HepG2 (cell line): ENCODE measurements around the gene ABHD12. TPM values are rescaled to one million over a fixed set of nuclear protein-coding genes. Genes with fewer than 3 reads are reported as not detected.

Experiments used
- ATAC-seq: fragments of 200-7000 bp; cut with Tn5 transposase; 3 replicates; pipeline ENCODE4 v1.9.1; 2020; ENCODE audit warnings: mild to moderate bottlenecking, moderate library complexity
- BruUV-seq: library from RNA; stranded (reverse); fragments of 400-500 nt; replicated peaks from 2 replicates; lab custom pipeline; 2021; lab: Mats Ljungman, UMichigan
- CTCF ChIA-PET: fragments of 300-600 bp; formaldehyde crosslinking; extraction: SDS; loops from one replicate; lab custom pipeline; 2021; ENCODE audit warnings: low total read pairs, inconsistent platforms, low intra/inter-chr PET ratio; lab: Yijun Ruan, JAX
- POLR2A ChIA-PET: fragments of 350-600 bp; sonication (Branson Sonifier 250); formaldehyde crosslinking; loops from one replicate; lab custom pipeline; 2020; ENCODE audit warnings: antibody characterized with exemption, inconsistent platforms; lab: Yijun Ruan, JAX
- DNase-seq: peaks from one replicate; pipeline ENCODE4 v3.0.0-alpha.2; 2015; ENCODE audit warnings: low spot score
- FAIRE-seq: peaks from 3 replicates; lab custom pipeline; 2011; peaks lifted over from hg19 to GRCh38; lab: Jason Lieb, UNC
- H2AFZ ChIP-seq: one replicate; pipeline ENCODE4 v1.6.1; 2011; ENCODE audit warnings: low read length, inconsistent platforms
- H3K27ac ChIP-seq: fragments of 300-600 bp; 3 replicates; pipeline ENCODE4 v1.8.0; 2011; ENCODE audit warnings: mixed run types, mild to moderate bottlenecking, mixed read lengths, low read length, inconsistent platforms; ENCODE audit not compliant: insufficient read depth; ENCODE audit errors: extremely low read length
- H3K27me3 ChIP-seq, 2 experiments: fragments of 200-600 bp in 1 of 2; 2 replicates in 1 of 2; 3 replicates in 1 of 2; pipeline versions ENCODE4 v1.6.0 to v1.8.0; 2011; ENCODE audit warnings: low read length in 2 of 2, mild to moderate bottlenecking in 2 of 2, moderate library complexity in 2 of 2, inconsistent platforms in 1 of 2; ENCODE audit not compliant: insufficient read depth in 2 of 2, control insufficient read depth in 1 of 2
- H3K36me3 ChIP-seq, 2 experiments: fragments of 200-600 bp in 1 of 2; replicated peaks in 1 of 2; 2 replicates in 1 of 2; 3 replicates in 1 of 2; pipeline versions ENCODE4 v1.5.1 to v1.8.0; 2011; ENCODE audit warnings: low read length in 2 of 2, inconsistent platforms in 1 of 2; ENCODE audit not compliant: insufficient read depth in 2 of 2, control insufficient read depth in 1 of 2
- H3K4me1 ChIP-seq: 2 replicates; pipeline ENCODE4 v1.5.1; 2012; ENCODE audit warnings: low read length, inconsistent platforms; ENCODE audit not compliant: insufficient read depth
- H3K4me2 ChIP-seq: 2 replicates; pipeline ENCODE4 v1.6.0; 2011; ENCODE audit warnings: low read depth, low read length, inconsistent platforms
- H3K4me3 ChIP-seq, 3 experiments: fragments of 200-600 bp in 1 of 3; sonication (generic), shearing (Covaris generic) in 1 of 3; replicated peaks in 1 of 3; 2 replicates each; pipeline ENCODE4 v1.5.1; 2011 to 2016; ENCODE audit warnings: low read length in 3 of 3, inconsistent platforms in 2 of 3, low read depth in 2 of 3, mild to moderate bottlenecking in 2 of 3, control low read depth in 1 of 3, mixed read lengths in 1 of 3; ENCODE audit not compliant: insufficient read depth in 1 of 3
- H3K79me2 ChIP-seq: one replicate; pipeline ENCODE4 v1.6.1; 2011; ENCODE audit warnings: low read length, inconsistent platforms; ENCODE audit not compliant: insufficient read depth
- H3K9ac ChIP-seq: 2 replicates; pipeline ENCODE4 v1.6.0; 2011; ENCODE audit warnings: mild to moderate bottlenecking, low read depth, low read length, inconsistent platforms; ENCODE audit not compliant: insufficient read depth
- H3K9me3 ChIP-seq: 2 replicates; pipeline ENCODE4 v1.5.1; 2012; ENCODE audit warnings: mild to moderate bottlenecking, low read length
- H4K20me1 ChIP-seq: 2 replicates; pipeline ENCODE4 v1.6.0; 2011; ENCODE audit warnings: inconsistent platforms, mild to moderate bottlenecking, low read length, moderate library complexity; ENCODE audit not compliant: insufficient read depth
- FOXO1 ChIP-seq: sonication (generic); formaldehyde crosslinking; IDR thresholded peaks from 2 replicates; pipeline ENCODE4 v1.4.0; 2020; ENCODE audit warnings: missing genetic modification reagents
- LBX2 ChIP-seq: sonication (generic); formaldehyde crosslinking; IDR thresholded peaks from 2 replicates; pipeline ENCODE4 v1.5.0; 2020; ENCODE audit warnings: missing genetic modification reagents, mild to moderate bottlenecking, borderline replicate concordance
- NFYB ChIP-seq: sonication (generic); formaldehyde crosslinking; IDR thresholded peaks from 2 replicates; pipeline ENCODE4 v1.4.0; 2020; ENCODE audit warnings: missing genetic modification reagents
- PPARG ChIP-seq: conservative IDR thresholded peaks from 2 replicates; pipeline ENCODE4 v1.6.1; 2016; ENCODE audit warnings: missing biosample characterization, missing genetic modification reagents
- SRSF1 ChIP-seq: fragments of 200-400 bp; formaldehyde crosslinking; optimal IDR thresholded peaks from 2 replicates; pipeline ENCODE3; 2017; ENCODE audit warnings: mild to moderate bottlenecking, low read depth, low read length, moderate library complexity
- TBL1XR1 ChIP-seq: fragments of 150-350 bp; IDR thresholded peaks from 2 replicates; pipeline ENCODE4 v1.6.1; 2014; ENCODE audit warnings: borderline replicate concordance, low read length; ENCODE audit not compliant: partially characterized antibody
- TBX3 ChIP-seq: fragments of 450-650 bp; IDR thresholded peaks from 2 replicates; pipeline ENCODE4 v1.6.1; 2017; ENCODE audit warnings: antibody characterized with exemption, mild to moderate bottlenecking, inconsistent platforms, borderline replicate concordance
- ZNF160 ChIP-seq: sonication (generic); formaldehyde crosslinking; IDR thresholded peaks from 2 replicates; pipeline ENCODE4 v1.8.0; 2022; ENCODE audit warnings: mild to moderate bottlenecking, inconsistent platforms, missing genetic modification reagents
- WGBS: methylation state at CpG from one replicate; pipeline ENCODE4 v1.1.6; 2017; ENCODE audit warnings: low lambda C conversion rate; 5-methylcytosine and 5-hydroxymethylcytosine counted together
- in situ Hi-C: cut with HindIII; loops from 2 replicates; pipeline ENCODE4 v1.10.0; 2017; ENCODE audit warnings: low pct_unique_long_range_greater_than_20kb; ENCODE audit not compliant: extremely low pct_ligation_motif_present
- intact Hi-C: fragments of 100-400 bp; cut with micrococcal nuclease; formaldehyde crosslinking; loops from one replicate; pipeline ENCODE4 v1.10.0; 2022; ENCODE audit not compliant: unreplicated experiment
- polyA plus RNA-seq, 8 experiments: library from polyadenylated mRNA; depleted of rRNA in 3 of 8; stranded (reverse) in 7 of 8; unstranded in 1 of 8; fragments of >200 nt; fragmentation: Illumina TruSeq in 4 of 8; extraction: Trizol in 4 of 8; gene quantifications; 2 replicates each; pipeline versions ENCODE4 v1.2.1 to v1.2.3, GENCODE V29; 2011 to 2016; ENCODE audit warnings: low read depth in 4 of 8, missing spikeins in 1 of 8, mixed read lengths in 1 of 8; ENCODE audit not compliant: insufficient read depth in 1 of 8
- total RNA-seq, 5 experiments: library from RNA; depleted of rRNA; stranded (reverse); fragments of >200 nt; fragmentation: Illumina TruSeq; extraction: Trizol; gene quantifications; 2 replicates each; pipeline ENCODE4 v1.2.3, GENCODE V29; 2016; ENCODE audit warnings: low read depth in 1 of 5

ABHD12 gene
- total and polyA plus RNA-seq, 2 of the 13 experiments (the other 11 are each of a cell fraction or from before 2014, with no cell fraction given): 23.5 to 72.1 TPM

- TF ChIP-seq ZNF160 (0 out of 2 replicates have a peak, but pooled peaks have one; percentile 12), TBX3 (no peak), FOXO1 (no peak), SRSF1 (no peak)
Measured at GRCh38 chr20:25389401-25389857, 1.2 kb downstream of the ABHD12 start (continued).

- 95% methylated on average over 5 of the region's 5 CpGs for WGBS
- in situ Hi-C loops: no loop called here
- no peak for ATAC-seq
Measured at GRCh38 chr20:25382704-25383370, 7.8 kb downstream of the ABHD12 start.

More at GRCh38 chr20:25382704-25383370, 7.8 kb downstream of the ABHD12 start:
- peaks cover 58% of the 10 kb centered on the region for H3K4me1 ChIP-seq
- no peak overlapping the region for H2AFZ ChIP-seq
- FAIRE-seq (no peak), DNase-seq (no peak)
- peaks cover 48% of the 10 kb centered on the region for H4K20me1 ChIP-seq
- BruUV-seq: no TSS peak
- H3K27ac ChIP-seq: no peak overlapping the region
- H3K36me3 ChIP-seq: peaks cover 0 to 4% of the 10 kb centered on the region in 2 experiments; a peak in 4 of 5 replicates
- H3K4me2 ChIP-seq: no peak overlapping the region
- no peak overlapping the region for H3K9ac ChIP-seq
- no peaks in the 10 kb centered on the region for H3K9me3 ChIP-seq
- intact Hi-C loops: no loop called here
- H3K27me3 ChIP-seq: no peaks in the 10 kb centered on the region
- ChIA-PET POLR2A (no interaction called here), CTCF (no interaction called here)
- H3K79me2 ChIP-seq: peaks cover 50% of the 10 kb centered on the region
- no peak overlapping the region for H3K4me3 ChIP-seq
- TF ChIP-seq LBX2 (CRISPR knock-in tag) (no peak), PPARG (CRISPR knock-in tag) (no peak), TBL1XR1 (no peak), NFYB (CRISPR knock-in tag) (peak; percentile 7; the same call in 1 of the 2 replicates)
